HG03439 (cell line): ENCODE data around the gene OCRL.

Experiments
- ATAC-seq: cut with Tn5 transposase; IDR thresholded peaks from one replicate; pipeline ENCODE4 v1.9.1; 2021; ENCODE audit warnings: mild to moderate bottlenecking, moderate library complexity; ENCODE audit not compliant: unreplicated experiment

OCRL gene

DNA sequence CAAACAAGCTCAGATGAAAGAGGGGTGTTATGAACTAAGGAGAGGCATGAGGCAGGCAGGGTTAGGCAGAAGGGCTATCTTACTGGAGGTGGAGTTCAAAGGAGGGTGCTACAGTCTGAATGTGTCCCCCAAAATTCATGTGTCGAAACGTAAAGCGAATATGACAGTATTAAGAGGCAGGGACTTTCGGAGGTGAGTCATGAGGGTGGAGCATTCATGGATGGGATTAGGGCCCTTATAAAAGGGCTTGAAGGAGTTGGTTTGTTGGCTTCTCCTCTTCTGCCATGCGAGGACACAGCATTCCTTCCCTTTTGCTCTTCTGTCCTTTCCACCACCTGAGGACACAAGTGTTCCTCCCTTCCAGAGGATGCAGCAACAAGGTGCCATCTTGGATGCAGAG lies 91.8 kb downstream of the OCRL start:
- no peak for ATAC-seq

DNA sequence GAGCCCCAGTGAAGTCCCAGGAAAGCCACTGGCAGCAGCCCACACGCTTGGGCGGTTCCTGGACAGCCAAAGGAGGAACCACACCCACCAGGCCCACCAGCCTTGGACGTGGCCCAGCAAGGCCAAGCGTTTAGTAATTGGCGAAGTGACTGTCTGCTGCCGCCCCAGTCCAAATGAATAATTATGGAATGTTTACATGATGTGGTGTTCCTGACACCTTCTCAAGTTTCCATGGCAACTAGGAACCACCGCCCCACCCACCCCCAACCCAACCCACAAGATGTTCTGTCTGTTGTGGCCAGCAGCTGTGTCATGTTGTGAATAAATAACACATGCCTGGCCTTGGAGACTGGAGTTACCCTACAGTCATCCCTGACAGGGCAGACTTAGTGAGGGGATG lies 92.4 kb downstream of the OCRL start:
- no peak for ATAC-seq

DNA sequence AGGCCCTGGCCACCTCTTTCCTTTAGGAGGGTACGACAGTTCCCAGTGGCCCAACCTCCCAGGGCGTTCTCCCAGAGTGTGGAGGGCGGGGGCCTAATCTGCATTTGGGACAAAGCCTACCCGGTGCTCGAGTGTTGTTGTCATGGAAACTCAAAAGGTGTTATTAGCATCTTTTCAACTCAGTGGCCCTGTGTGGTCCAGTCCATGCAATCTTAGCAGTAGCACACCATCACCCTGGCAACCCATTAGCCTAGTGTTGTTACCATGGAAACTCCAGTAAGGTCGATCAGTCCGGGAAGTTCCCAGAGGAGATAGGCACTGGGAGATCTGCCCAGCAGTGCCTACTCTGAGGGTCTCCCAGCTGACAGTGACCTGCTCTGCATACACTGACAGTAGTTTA lies 94.5 kb downstream of the OCRL start:
- ATAC-seq, result no peak

DNA sequence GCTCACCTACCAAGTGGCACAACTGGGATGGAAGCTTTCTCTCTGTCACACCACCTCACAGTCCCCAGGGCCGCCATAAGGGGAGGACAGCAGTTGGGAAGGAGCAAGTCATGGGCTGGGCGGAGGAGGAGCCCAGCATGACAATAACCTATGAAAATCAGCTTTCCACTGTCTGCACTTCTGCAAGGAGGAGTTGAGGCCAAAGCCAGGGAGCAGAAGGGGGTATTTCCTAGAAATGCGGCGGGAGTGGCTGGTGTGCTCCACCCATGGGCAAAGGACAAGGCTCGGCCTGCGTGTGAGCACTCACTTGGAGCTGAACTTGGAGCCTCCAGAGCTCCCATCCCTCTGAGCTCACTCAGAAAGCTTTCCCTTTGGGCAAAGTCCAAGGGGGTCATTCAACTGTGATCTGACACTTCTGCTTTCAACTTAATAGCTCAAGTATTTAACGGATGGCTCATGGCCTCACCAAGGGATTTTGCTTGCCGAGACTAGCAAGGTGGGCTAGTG lies 96.2 kb downstream of the OCRL start:
- no peak for ATAC-seq

DNA sequence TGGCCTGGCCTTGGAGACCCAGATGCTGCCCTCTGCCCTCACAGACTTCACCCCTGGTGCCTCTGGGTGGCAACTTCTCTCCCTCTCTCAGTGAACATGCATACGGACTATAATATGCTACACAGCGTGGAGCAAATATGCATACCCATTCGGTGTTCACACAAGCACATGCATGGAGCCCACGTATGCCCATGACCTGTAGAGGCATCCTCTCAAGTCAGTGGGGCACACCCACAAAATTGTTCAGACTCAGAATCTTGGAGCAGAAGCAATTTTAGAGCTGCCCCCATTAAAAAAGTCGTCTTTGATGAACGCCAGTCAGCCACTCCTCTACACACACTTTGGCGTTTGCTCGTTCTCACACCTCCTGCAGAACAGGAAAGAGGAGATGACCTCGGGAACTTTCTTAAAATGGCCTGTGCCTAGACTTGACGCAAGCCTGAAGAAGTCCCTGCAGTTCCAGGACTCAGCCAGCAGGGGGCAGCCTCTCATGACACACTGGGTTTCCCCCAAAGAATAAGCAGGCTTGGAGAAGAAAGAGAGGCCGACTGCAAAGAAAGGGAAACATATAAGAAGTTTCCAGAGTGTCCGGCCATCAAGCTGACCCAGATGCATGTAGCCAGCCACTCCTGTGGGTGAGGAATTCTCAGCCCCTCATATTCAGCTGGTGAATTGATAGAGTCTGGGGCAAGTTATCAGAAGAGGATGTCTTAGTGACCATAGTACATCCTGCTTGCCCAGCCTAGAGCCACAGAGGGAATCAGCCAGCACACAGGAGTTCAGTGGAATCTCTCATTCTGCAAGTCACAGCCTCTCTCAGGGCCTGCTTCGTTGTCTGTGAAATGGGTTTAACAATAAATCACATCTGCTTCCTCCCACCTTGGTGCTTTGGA lies 97.4 kb downstream of the OCRL start:
- no peak for ATAC-seq

DNA sequence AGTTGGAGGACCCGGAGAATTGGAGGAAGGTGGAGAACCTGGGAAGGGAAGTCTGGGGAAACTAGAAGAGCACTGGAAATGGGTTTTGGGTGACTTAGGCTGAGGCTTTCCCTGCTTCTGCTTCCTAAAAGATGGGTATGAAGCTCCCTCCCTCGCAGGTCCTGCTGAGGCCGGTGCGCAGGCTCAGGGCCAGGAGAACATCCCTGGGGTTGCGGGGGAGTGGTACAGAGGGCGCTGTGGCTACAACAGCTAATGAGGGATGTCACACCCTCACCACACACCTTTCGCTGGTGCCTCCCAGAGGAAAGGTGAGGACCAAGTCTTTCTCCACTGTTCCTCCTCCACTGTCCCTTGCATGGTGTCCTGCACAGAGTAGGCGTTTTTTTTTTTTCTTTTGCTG lies 98.9 kb downstream of the OCRL start:
- no peak for ATAC-seq

DNA sequence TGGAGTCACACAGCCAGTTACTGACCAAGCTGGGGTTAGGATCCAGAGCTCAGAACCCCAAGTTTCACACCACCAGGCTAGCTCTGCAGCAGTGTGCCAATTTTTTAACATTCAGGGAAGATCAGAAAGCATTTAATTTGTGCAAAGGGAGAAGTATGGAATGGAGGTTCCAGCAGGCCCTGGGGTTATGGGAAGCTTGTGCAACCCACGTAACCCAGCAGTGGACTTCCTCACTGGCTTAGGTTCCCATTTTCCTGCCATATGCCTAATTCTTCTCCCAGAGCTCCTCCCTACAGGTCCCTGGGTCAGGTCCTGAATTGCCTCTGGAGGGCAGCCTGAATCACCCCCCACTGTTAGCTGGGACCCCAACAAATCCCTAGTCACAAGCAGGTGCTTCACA lies 100.7 kb downstream of the OCRL start:
- no peak for ATAC-seq

DNA sequence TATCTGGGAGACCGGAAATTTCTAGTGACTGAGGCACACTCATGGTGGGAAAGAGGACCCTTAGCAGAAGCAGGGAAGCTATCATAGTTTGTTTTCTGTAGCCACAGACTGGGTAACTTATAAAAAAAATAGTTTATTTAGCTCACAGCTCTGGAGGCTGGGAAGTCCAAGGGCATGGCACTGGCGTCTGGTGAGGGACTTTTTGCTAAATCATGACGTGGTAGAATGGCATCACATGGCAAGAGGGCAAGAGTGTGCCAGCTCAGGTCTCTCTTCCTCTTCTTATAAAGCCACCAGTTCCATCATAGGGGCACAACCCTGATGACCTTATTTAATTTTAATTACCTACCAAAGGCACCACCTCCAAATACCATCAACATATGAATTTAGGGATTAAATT lies 101.4 kb downstream of the OCRL start:
- no peak for ATAC-seq

DNA sequence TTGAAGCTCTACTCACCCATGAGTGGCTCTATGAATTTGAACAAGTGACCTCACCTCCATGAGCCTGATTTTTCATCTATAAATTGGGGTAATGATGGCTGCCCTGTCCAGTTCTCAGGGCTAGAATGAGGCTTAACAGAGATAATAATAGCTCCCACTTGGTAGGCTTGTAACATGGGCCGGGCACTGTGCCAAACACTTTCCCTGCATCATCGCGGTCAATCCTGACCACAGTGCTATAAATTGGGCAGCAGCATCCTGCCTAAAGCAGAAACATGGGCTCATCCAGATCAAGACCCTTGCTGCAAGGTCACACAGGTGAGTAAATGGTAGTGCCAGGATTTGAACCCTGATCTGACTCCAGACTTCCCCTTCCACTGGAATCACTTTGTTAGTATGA lies 101.9 kb downstream of the OCRL start:
- ATAC-seq, result no peak
